ENCODE results near the gene MRPS31. TPM values are rescaled to one million over a fixed set of nuclear protein-coding genes. Genes with fewer than 3 reads are reported as not detected.

MRPS31 gene
- total RNA-seq, 1 donor from 2014 or later = 22.5 TPM

GRCh38 chr13:40681341-40682146, 89.4 kb downstream of the MRPS31 start:
- TF ChIP-seq CTCF (IDR thresholded peaks at IDR 0.05; ENCODE audit: insufficient read depth, low read length, poor library complexity, severe bottlenecking) = no peak
- Histone ChIP-seq H3K36me3 (ENCODE audit: control insufficient read depth, insufficient read depth, low read length) (no peaks in the 10 kb centered on the region), H3K4me3 (ENCODE audit: low read depth, low read length) (no peak overlapping the region), H3K27me3 (ENCODE audit: control insufficient read depth, insufficient read depth, low read length) (no peaks in the 10 kb centered on the region)
- DNase-seq (ENCODE audit: low read depth) = no peak

- no peaks in the 10 kb centered on the region for H3K36me3 ChIP-seq (ENCODE audit: control insufficient read depth, insufficient read depth, low read length)
- no peak overlapping the region for H3K4me3 ChIP-seq (ENCODE audit: low read depth, low read length)
- TF ChIP-seq CTCF (IDR thresholded peaks at IDR 0.05; ENCODE audit: insufficient read depth, low read length, poor library complexity, severe bottlenecking) = no peak
- DNase-seq (ENCODE audit: low read depth) = no peak
- H3K27me3 ChIP-seq (ENCODE audit: control insufficient read depth, insufficient read depth, low read length) = no peaks in the 10 kb centered on the region
These were observed 90.2 kb downstream of the MRPS31 start for GRCh38 chr13:40680659-40681323.

GRCh38 chr13:40679480-40679985, 91.5 kb downstream of the MRPS31 start:
- Histone ChIP-seq H3K4me3 (ENCODE audit: low read depth, low read length) (no peak overlapping the region), H3K36me3 (ENCODE audit: control insufficient read depth, insufficient read depth, low read length) (no peaks in the 10 kb centered on the region), H3K27me3 (ENCODE audit: control insufficient read depth, insufficient read depth, low read length) (no peaks in the 10 kb centered on the region)
- no peak for DNase-seq (ENCODE audit: low read depth)
- no peak for TF ChIP-seq CTCF (IDR thresholded peaks at IDR 0.05; ENCODE audit: insufficient read depth, low read length, poor library complexity, severe bottlenecking)

Other genes with a start within 250 kb of the MRPS31 start
- gene FOXO1, start 104.5 kb downstream of the MRPS31 start, total RNA-seq = 17.0 and 17.7 TPM in 2 replicates
- gene SLC25A15, start 18.4 kb upstream of the MRPS31 start, total RNA-seq = 27.5 and 33.4 TPM in 2 replicates
- 60.6 and 74.1 TPM in 2 replicates for gene ELF1, start 248.1 kb upstream of the MRPS31 start, total RNA-seq

Data from kidney epithelial cell (primary cell).